ENCODE results near the gene DIP2A.

The DIP2A gene

GRCh38 chr21:46600305-46600704, 141.6 kb downstream of the DIP2A start:
- no peak for DNase-seq

- DNase-seq: no peak
Observed at GRCh38 chr21:46600978-46601377, 142.3 kb downstream of the DIP2A start.

- DNase-seq: no peak
Observed at GRCh38 chr21:46603228-46603627, 144.5 kb downstream of the DIP2A start.

DNA sequence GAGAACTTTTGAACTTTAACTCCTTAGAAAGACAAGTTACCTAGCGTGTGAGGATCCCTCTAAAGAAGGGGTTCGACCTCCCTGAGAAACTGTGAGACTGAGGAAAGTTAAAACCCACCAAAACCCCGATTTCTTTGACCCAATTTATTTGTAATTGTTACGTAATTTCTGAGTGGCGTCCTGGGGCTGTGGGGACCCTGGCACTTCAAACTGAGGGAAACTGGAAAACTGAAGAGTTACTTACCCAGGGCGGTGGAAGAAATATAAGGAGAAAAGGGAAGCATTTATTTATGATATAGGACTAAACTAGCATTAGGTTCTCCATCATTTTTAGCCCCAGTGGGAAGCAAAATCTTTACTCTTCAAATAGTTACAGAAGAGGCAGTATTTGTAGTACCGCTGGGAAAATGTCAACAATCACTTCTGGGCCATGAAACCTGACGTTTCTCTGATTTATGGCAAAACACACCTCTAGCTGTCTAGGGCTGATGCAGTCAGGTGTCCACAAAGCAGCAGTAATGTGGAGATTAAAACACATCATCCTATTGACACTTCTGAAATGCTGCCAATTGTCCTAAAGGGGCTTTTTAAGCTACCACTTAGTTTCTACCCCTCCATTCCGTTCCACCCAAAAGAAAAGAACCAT, 145.8 kb downstream of the DIP2A start:
- DNase-seq: no peak

DNA sequence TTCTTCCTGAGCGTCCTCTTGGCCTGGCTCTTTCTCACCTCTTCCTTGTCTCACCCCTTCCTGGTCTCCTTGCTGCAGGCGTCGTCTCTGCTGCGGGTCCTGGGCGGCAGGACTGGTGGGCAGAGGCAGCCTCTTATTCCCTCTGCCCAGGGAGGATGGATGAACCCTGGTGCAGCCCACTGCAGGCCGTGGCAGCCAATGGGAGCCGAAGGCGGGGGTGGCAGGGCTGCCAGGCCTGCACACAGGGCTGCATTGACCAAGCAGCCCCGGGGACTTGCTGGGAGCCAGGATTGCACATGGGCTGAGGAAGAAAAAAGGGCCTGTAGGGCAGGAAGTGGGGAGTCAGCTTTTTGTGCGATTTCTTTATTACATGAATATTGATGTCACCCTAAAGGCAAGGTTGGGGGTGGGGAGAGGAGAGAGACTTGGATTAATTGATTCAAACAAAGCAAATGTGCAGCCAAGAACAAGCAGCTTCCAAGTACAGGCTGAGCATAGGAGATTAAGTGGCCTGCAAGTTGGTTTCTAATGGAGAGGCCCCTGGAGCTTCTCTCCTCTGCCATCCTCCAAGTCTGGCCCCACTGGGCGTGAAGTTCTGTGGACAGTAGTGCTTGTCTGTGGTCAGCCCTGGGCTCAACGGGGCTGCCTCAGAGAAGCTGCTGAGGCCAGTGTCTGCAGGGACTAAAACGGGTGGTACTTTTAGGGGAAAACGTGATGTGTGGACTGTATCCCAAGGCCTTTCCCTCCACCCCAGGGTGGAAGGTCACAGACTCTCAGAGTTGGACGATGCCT, 146.5 kb downstream of the DIP2A start, which contains the start of gene S100B:
Gene S100B, minus strand, starts transcription at position 108 of the 792 bp plus-strand sequence. CDS start 2,667 bp downstream, outside the sequence.
- DNase-seq: no peak

DNA sequence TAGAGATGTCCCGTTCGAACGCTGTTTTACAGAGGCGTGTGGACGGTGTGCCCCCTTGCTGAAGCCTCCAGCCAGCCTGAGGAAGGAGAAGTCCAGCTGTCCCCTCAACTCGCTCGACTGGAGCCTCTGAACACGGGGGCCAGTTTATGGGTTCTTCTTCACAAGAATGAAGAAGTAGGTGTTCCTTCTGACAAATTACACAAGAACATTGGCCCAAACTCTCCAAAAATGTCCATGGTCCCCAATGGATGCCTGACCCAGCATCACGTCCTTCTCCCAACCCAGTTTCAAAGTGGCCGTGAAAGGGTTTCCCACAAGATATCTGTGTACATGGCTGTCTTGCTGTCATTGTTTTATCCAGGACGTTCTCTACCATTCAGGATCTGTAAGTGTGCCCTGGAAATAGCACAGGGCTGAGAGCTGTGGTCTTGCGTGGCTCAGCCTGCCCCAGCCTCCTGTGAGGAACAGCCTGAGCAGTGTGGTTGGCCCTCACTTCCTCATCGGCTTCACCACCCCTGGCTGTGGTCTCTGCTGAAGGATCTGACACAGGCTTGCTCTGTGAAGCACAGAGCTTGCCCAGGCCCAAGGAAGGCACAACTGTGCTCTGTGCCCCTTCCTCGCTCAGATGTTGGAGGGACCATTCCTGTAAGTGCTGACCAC, 147.2 kb downstream of the DIP2A start:
- no peak for DNase-seq

DNA sequence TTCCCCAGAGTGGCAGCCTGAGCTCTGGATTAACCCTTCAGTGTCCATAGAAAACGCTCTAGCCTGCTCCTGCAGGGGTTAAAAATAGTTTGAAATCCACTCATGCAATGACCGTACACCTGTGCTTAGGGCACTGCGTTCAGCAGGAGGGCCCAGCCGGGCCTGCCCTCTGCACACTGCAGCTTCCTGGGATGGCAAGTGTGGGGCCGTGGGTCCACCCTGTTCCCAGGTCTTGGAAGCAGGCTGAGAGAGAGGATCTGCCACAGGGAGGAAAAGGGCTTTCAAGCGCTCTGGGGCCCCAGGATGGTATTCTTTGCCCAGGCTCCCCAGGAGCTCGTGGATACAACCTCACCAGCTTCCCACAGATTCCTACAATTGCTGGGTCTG, 147.7 kb downstream of the DIP2A start:
- DNase-seq: no peak

DNA sequence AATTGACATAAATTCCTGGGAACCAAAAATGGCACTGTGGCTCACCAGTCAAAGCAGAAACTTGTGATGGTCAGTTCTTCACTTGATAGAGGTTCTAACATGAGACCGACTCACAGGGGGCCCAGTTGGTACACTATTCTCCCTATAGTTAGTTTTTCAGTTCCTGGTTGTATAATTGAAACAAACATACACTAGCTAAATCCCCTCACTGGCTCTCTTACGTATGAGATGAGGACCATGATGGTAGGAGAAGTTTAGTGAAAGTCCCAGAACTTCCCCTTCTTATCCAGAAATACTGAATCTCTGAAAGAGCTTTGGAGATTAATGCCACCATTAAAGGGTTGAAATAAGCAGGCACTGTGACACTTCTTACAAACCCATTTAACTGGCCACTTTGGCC, 148.9 kb downstream of the DIP2A start:
- no peak for DNase-seq

DNA sequence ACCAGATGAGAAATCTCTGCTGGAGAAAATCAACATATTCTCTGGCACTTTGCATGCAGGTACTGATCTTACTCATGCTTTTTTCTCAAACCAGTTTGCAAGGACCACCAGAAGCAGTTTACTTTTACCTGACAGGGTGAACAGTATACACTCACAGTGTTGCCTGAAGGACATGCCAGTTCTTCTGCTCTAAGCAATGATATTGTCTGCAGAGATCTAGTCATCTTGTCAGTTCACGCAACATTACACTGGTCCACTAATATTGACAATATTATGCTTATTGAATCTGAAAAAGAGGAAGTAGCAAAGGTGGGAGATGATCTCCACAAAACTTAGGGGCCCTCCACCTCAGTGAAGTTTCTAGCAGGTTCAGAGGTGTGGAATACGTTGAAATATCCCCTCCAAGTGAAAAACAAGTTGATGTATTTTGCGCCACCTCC, 150.0 kb downstream of the DIP2A start:
- no peak for DNase-seq

GRCh38 chr21:46610018-46610701, 151.5 kb downstream of the DIP2A start:
- no peak for DNase-seq

DNA sequence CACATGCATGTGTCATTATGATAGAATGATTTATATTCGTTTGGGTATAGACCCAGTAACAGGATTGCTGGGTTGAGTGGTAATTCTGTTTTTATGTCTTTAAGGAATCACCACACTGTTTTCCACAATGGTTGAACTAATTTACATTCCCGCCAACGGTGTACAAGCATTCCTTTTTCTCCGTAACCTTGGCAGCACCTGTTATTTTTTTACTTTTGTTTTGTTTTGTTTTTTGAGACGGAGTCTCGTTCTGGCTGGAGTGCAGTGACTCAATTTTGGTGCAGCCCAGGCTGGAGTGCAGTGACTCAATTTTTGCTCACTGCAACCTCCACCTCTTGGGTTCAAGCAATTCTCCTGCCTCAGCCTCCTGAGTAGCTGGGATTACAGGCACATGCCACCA, 154.7 kb downstream of the DIP2A start:
- DNase-seq: no peak

- no peak for DNase-seq
Observed at GRCh38 chr21:46616050-46616449, 157.4 kb downstream of the DIP2A start.

DNA sequence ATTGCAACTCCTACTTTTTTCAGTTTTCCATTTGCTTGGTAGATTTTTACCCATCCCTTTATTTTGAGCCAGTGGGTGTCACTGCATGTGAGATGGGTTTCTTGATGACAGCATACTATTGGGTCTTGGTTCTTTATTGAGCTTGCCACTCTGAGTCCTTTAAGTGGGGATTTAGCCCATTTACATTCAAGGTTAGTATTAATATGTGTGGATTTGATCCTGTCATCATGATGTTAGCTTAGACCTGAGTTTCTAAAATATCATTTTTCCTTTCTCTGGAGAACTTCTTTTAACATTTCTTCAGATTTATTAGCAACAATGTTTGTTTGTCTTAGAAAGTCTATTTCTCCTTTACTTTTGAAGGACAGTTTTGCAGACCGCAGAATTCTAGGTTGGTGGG, 158.0 kb downstream of the DIP2A start:
- DNase-seq: no peak

DNA sequence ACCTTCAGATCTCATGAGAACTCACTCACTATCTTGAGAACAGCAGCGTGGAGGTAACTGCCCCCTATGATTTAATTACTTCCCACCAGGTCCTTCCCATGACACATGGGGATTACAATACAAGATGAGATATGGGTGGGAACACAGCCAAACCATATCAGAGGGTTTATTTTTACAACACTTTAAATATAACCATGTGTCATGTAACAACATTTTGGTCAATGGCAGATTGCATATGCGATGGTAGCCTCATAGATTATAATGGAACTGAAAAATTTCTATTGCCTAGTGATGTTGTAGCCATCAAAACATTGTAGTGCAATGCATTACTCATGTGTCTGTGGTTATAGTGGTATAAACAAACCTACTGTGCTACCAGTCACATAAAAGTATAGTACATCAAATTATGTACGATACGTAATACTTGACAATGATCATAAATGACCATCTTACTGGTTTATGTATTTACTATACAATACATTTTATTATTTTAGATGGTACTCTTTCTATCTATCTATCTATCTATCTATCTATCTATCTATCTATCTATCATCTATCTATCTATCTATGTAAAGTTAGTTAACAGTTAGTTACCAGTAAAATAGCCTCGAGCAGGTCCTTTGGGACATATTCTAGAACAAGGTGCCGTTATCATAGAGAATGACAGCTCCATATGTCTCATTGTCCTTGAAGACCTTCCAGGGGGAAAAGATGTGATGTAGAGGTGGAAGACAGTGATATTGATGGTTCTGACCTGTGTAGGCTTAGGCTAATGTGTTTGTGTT, 158.8 kb downstream of the DIP2A start:
- no peak for DNase-seq

DNA sequence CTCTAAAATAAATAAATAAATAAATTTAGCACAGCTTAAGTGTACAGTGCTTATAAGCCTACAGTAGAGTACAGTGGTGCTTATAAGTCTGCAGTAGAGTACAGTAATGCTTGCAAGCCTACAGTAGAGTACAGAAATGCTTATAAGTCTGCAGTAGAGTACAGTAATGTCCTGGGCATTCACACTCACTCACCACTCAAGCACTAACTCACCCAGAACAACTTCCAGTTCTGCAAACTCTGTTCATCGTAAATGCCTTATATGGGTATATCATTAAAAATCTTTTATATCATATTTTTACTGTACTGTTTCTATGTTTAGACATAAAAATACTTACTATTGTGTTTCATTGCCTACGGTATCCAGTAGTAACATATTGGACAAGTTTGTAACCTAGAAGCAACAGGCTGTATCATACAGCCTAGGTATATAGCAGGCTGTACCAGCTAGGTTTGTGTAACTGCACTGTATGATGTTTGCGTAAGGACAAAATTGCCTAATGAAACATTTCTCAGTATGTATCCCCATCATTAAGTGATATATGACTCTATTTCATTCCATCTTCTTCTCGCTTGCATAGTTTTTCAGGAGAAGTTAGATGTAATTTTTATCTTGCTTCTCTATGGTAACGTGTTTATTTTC, 160.2 kb downstream of the DIP2A start:
- no peak for DNase-seq
